A549 (cell line): Measurements from ENCODE around the gene ABCC1. TPM values are rescaled to one million over a fixed set of nuclear protein-coding genes. Genes with fewer than 3 reads are reported as not detected.
A peak's percentile ranks its signal among the peaks of the same experiment; 100 is the strongest.

ENCODE experiments used
- ATAC-seq, 2 experiments: fragments of 200-7000 bp in 1 of 2; fragments of >200 bp in 1 of 2; cut with Nextera tagmentation in 1 of 2; cut with Tn5 transposase in 1 of 2; 3 replicates each; pipeline versions ENCODE4 v1.8.0 to v1.9.1; 2018 to 2020; ENCODE audit warnings: mild to moderate bottlenecking in 1 of 2, moderate library complexity in 1 of 2
- CTCF ChIA-PET: fragments of 300-600 bp; sonication (Branson Sonifier 250); formaldehyde crosslinking; extraction: SDS; loops from one replicate; lab custom pipeline; 2021; ENCODE audit warnings: antibody characterized with exemption, inconsistent platforms; lab: Yijun Ruan, JAX
- POLR2A ChIA-PET: fragments of 350-600 bp; formaldehyde crosslinking; extraction: SDS; loops from one replicate; lab custom pipeline; 2021; ENCODE audit warnings: antibody characterized with exemption, inconsistent platforms; lab: Yijun Ruan, JAX
- DNase-seq, 2 experiments: peaks; one replicate each; pipeline versions ENCODE4 v3.0.0 to v3.0.0-alpha.2; 2011 to 2016; ENCODE audit warnings: low read depth in 1 of 2, low spot score in 1 of 2
- FAIRE-seq: peaks from 2 replicates; lab custom pipeline; 2011; peaks lifted over from hg19 to GRCh38; lab: Jason Lieb, UNC
- H3K27ac ChIP-seq, 2 experiments: fragments of >200 bp; sonication (Bioruptor Twin); formaldehyde crosslinking; 3 replicates each; pipeline ENCODE4 v1.5.1; 2016 to 2017
- H3K4me1 ChIP-seq: fragments of >200 bp; sonication (Bioruptor Twin); formaldehyde crosslinking; 3 replicates; pipeline ENCODE4 v1.6.1; 2016
- H3K4me2 ChIP-seq: fragments of >200 bp; sonication (Bioruptor Twin); formaldehyde crosslinking; 3 replicates; pipeline ENCODE4 v1.6.1; 2016
- H3K4me3 ChIP-seq: fragments of >200 bp; sonication (Bioruptor Twin); formaldehyde crosslinking; 3 replicates; pipeline ENCODE4 v1.5.1; 2016
- H3K9me3 ChIP-seq: fragments of >200 bp; sonication (Bioruptor Twin); formaldehyde crosslinking; 3 replicates; pipeline ENCODE4 v1.6.1; 2016
- CBX2 ChIP-seq: fragments of 200-600 bp; sonication (generic); IDR thresholded peaks from 2 replicates; pipeline ENCODE4 v1.6.1; 2016; ENCODE audit warnings: low read depth, mild to moderate bottlenecking, borderline replicate concordance
- CHD2 ChIP-seq: fragments of 150-350 bp; IDR thresholded peaks from 2 replicates; pipeline ENCODE4 v1.6.1; 2014; ENCODE audit warnings: low read length; ENCODE audit not compliant: partially characterized antibody
- EHMT2 ChIP-seq: fragments of 200-600 bp; sonication (generic); IDR thresholded peaks from 2 replicates; pipeline ENCODE4 v1.6.1; 2016; ENCODE audit warnings: antibody characterized with exemption, low read depth, mild to moderate bottlenecking, moderate library complexity
- ESRRA ChIP-seq: fragments of 150-350 bp; IDR thresholded peaks from 2 replicates; pipeline ENCODE4 v1.6.1; 2014; ENCODE audit warnings: mild to moderate bottlenecking, low read length, borderline replicate concordance
- GATA3 ChIP-seq: IDR thresholded peaks from 2 replicates; pipeline ENCODE4 v1.6.1; 2012; ENCODE audit warnings: borderline replicate concordance
- HEYL ChIP-seq: fragments of 250-450 bp; sonication (Bioruptor Pico); IDR thresholded peaks from 2 replicates; pipeline ENCODE4 v1.8.0; 2021; ENCODE audit warnings: mild to moderate bottlenecking, moderate library complexity
- HOXB5 ChIP-seq: fragments of 250-450 bp; sonication (Bioruptor Pico); IDR thresholded peaks from 2 replicates; pipeline ENCODE4 v1.5.0; 2020; ENCODE audit warnings: mild to moderate bottlenecking, moderate library complexity
- JUNB ChIP-seq: fragments of >200 bp; sonication (Bioruptor Twin); formaldehyde crosslinking; IDR thresholded peaks from 2 replicates; pipeline ENCODE4 v1.6.1; 2016
- KDM1A ChIP-seq: fragments of 200-600 bp; sonication (generic); IDR thresholded peaks from 2 replicates; pipeline ENCODE4 v1.6.1; 2016; ENCODE audit warnings: low read depth, mild to moderate bottlenecking
- MAFK ChIP-seq: fragments of 450-650 bp; IDR thresholded peaks from 2 replicates; pipeline ENCODE4 v1.6.1; 2014; ENCODE audit not compliant: partially characterized antibody
- MAZ ChIP-seq: fragments of 150-350 bp; IDR thresholded peaks from 2 replicates; pipeline ENCODE4 v1.6.1; 2014; ENCODE audit warnings: antibody characterized with exemption, low read depth, low read length, borderline replicate concordance
- MYC ChIP-seq: IDR thresholded peaks from 2 replicates; pipeline ENCODE4 v1.6.1; 2012; ENCODE audit warnings: mild to moderate bottlenecking, inconsistent platforms, low read length, improper control_type of control experiment, borderline replicate concordance
- NFE2L2 ChIP-seq: fragments of 150-350 bp; conservative IDR thresholded peaks from 2 replicates; pipeline ENCODE4 v1.6.1; 2014; ENCODE audit warnings: low read length
- SREBF2 ChIP-seq: fragments of 450-650 bp; IDR thresholded peaks from 2 replicates; pipeline ENCODE4 v1.6.1; 2014; ENCODE audit warnings: mild to moderate bottlenecking, moderate library complexity
- TFCP2L1 ChIP-seq: fragments of 250-450 bp; sonication (Bioruptor Pico); IDR thresholded peaks from 2 replicates; pipeline ENCODE4 v1.5.0; 2021; ENCODE audit warnings: mild to moderate bottlenecking
- TP53 ChIP-seq: fragments of 250-450 bp; sonication (Bioruptor Pico); IDR thresholded peaks from 2 replicates; pipeline ENCODE4 v1.5.0; 2021; ENCODE audit warnings: mild to moderate bottlenecking, moderate library complexity
- ZNF302 ChIP-seq: fragments of 250-450 bp; sonication (Bioruptor Pico); IDR thresholded peaks from 2 replicates; pipeline ENCODE4 v1.9.0; 2021; ENCODE audit warnings: inconsistent platforms, mild to moderate bottlenecking, moderate library complexity
- WGBS: methylation state at CpG from one replicate; pipeline ENCODE4 v1.1.6; 2017; ENCODE audit errors: missing lambda C conversion rate; 5-methylcytosine and 5-hydroxymethylcytosine counted together
- polyA plus RNA-seq, 4 experiments: library from polyadenylated mRNA; depleted of rRNA in 3 of 4; stranded (reverse); fragments of >200 nt; fragmentation: RNase III in 1 of 4; extraction: RNeasy Plus Mini Kit Qiagen cat#74134 plus additional on column Dnase treatment in 1 of 4; gene quantifications; 2 replicates in 3 of 4; 3 replicates in 1 of 4; pipeline ENCODE4 v1.2.3, GENCODE V29; 2011 to 2017
- TF ChIP-seq, protein P1 (sequence below): fragments of >200 bp; sonication (Bioruptor Twin); formaldehyde crosslinking; IDR thresholded peaks from 3 replicates; pipeline ENCODE4 v1.6.1; 2016
- TF ChIP-seq, protein P2 (sequence below): fragments of 250-450 bp; sonication (Bioruptor Pico); IDR thresholded peaks from 2 replicates; pipeline ENCODE4 v1.5.0; 2020; ENCODE audit warnings: low read depth, mild to moderate bottlenecking, moderate library complexity
- TF ChIP-seq, protein P3 (sequence below): IDR thresholded peaks from 2 replicates; pipeline ENCODE4 v1.6.1; 2012
- TF ChIP-seq, protein P4 (sequence below): IDR thresholded peaks from 2 replicates; pipeline ENCODE4 v1.6.1; 2012

Gene ABCC1
- polyA plus RNA-seq, 2 of the 4 experiments (the other 2 are of a cell fraction), result 56.5 to 93.8 TPM

DNA sequence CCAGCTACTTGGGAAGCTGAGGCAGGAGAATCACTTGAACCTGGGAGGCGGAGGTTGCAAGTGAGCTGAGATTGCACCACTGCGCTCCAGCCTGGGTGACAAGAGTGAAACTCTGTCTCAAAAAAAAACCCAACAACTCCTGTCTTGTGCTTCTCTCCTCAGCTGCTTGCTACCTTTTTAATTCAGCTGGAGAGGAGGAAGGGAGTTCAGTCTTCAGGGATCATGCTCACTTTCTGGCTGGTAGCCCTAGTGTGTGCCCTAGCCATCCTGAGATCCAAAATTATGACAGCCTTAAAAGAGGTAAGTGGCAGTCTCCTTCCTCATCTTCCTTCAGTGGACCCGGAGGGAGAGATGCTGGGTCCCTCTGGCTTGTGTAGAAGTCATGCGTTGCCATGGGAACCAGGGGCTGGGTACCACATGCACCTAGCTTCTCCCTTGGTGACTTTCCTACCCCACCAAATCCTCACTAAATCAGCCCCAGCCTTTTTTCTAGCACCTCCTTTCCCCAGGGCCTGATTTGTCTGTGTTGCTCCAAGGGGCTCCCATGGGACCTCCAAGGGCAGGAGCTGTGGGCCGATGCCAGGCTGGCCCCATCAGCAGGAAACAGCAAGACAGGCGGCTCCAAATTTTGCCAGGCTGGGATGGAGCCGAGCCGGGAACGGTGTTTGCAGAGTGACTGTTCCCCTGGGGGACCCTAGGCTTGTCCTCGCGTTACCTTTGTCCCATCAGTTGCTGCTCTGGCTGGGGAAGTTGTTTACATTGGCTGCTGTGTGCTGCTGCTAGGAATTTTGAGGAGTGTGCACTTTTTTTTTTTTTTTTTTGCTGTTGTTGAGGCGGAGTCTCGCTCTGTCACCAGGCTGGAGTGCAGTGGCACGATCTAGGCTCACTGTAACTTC is 65.2 kb downstream of the ABCC1 start (continued):
- no peak for TF ChIP-seq EHMT2

DNA sequence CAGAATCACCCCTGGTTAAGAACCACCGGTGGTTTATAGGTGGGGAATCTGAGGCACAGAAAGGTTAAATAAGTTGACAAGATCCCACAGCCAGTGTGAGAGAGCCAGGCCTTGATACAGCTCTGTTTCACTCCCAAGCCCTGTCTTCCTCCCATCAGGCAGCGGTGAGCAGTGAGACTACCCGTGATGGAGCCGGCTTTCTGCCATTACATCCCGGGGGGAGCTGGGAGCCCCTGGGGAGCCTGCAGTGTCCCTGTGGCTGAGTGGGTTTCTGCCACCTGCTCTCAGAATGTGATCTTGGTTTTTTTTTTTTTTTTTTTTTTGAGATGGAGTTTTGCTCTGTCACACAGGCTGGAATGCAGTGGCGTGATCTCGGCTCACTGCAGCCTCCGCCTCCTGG is 66.4 kb downstream of the ABCC1 start:
- H3K27ac ChIP-seq, result peak overlapping the region; percentile 95 to 97
- FAIRE-seq (no peak), ATAC-seq (no peak), DNase-seq (no peak)
- H3K4me1 ChIP-seq, result peaks cover 82% of the 10 kb centered on the region
- TF ChIP-seq ZNF302 (CRISPR knock-in tag) (no peak), JUNB (no peak), NFE2L2 (no peak), HOXB5 (CRISPR knock-in tag) (no peak), CHD2 (no peak), CBX2 (no peak), MYC (no peak), ESRRA (no peak), TP53 (CRISPR knock-in tag) (no peak), SREBF2 (no peak)
- TF ChIP-seq, protein P1, sequence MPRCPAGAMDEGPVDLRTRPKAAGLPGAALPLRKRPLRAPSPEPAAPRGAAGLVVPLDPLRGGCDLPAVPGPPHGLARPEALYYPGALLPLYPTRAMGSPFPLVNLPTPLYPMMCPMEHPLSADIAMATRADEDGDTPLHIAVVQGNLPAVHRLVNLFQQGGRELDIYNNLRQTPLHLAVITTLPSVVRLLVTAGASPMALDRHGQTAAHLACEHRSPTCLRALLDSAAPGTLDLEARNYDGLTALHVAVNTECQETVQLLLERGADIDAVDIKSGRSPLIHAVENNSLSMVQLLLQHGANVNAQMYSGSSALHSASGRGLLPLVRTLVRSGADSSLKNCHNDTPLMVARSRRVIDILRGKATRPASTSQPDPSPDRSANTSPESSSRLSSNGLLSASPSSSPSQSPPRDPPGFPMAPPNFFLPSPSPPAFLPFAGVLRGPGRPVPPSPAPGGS, result no peak
- TF ChIP-seq, protein P2, sequence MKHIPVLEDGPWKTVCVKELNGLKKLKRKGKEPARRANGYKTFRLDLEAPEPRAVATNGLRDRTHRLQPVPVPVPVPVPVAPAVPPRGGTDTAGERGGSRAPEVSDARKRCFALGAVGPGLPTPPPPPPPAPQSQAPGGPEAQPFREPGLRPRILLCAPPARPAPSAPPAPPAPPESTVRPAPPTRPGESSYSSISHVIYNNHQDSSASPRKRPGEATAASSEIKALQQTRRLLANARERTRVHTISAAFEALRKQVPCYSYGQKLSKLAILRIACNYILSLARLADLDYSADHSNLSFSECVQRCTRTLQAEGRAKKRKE (CRISPR knock-in tag), result no peak
- TF ChIP-seq, protein P3, sequence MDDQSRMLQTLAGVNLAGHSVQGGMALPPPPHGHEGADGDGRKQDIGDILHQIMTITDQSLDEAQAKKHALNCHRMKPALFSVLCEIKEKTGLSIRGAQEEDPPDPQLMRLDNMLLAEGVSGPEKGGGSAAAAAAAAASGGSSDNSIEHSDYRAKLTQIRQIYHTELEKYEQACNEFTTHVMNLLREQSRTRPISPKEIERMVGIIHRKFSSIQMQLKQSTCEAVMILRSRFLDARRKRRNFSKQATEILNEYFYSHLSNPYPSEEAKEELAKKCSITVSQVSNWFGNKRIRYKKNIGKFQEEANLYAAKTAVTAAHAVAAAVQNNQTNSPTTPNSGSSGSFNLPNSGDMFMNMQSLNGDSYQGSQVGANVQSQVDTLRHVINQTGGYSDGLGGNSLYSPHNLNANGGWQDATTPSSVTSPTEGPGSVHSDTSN, result no peak
- ChIA-PET CTCF (interaction anchor here (1.4 to 2.7 kb wide), 2 partner anchors 26 to 140 kb away, joined by 3 to 8 read pairs; no protein-coding TSS in a partner anchor), POLR2A (no interaction called here)
- 92% methylated on average over 8 of the region's 8 CpGs for WGBS
- no peak overlapping the region for H3K4me3 ChIP-seq
- H3K4me2 ChIP-seq, result peak overlapping the region; percentile 67; the same call in 2 of the 3 replicates
- H3K9me3 ChIP-seq, result no peaks in the 10 kb centered on the region

DNA sequence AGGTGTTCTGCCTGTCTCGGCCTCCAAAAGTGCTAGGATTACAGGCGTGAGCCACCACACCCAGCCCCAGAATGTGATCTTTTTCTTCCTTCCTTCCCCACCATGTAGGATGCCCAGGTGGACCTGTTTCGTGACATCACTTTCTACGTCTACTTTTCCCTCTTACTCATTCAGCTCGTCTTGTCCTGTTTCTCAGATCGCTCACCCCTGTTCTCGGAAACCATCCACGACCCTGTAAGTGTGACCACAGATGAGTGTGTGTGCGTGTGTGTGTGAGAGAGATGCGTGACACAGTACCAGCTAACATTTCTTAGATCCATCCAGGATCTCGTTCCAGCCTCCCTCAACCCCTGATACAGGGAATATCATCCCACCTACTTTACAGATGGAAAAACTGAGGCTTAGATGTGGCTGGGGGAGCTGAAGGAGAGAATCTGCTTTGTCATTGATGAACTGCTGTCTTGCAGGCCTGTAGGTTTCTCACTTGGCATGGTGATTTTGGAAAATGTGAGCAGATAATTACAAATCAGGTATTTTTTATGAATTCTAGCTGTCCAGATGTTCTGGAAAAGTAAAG is 67.1 kb downstream of the ABCC1 start:
- DNase-seq, result no peak
- peaks cover 89% of the 10 kb centered on the region for H3K4me1 ChIP-seq
- 92% methylated on average over 11 of the region's 11 CpGs for WGBS
- no peak overlapping the region for H3K4me2 ChIP-seq
- peak overlapping the region; percentile 95 to 97 for H3K27ac ChIP-seq
- TF ChIP-seq EHMT2 (no peak), MAZ (no peak), KDM1A (peak; percentile 45; the same call in 1 of the 2 replicates), MAFK (no peak), TFCP2L1 (CRISPR knock-in tag) (no peak), HEYL (CRISPR knock-in tag) (no peak), GATA3 (no peak)
- TF ChIP-seq, protein P4, sequence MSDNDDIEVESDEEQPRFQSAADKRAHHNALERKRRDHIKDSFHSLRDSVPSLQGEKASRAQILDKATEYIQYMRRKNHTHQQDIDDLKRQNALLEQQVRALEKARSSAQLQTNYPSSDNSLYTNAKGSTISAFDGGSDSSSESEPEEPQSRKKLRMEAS, result no peak
- TF ChIP-seq, all 56 proteins: peak for 1
- no peak for FAIRE-seq
- no peak for ATAC-seq
- no peaks in the 10 kb centered on the region for H3K9me3 ChIP-seq
- CTCF ChIA-PET, result interaction anchor here (1.0 to 2.7 kb wide), 4 partner anchors 10 to 141 kb away, joined by 3 to 8 read pairs (median 4); no protein-coding TSS in a partner anchor
- POLR2A ChIA-PET, result no interaction called here
- no peak overlapping the region for H3K4me3 ChIP-seq
